Thoracic aorta (tissue), 2 donors: ENCODE data around the gene PARVB. TPM values are rescaled to one million over a fixed set of nuclear protein-coding genes. Genes with fewer than 3 reads are reported as not detected.

ENCODE experiments used
- ATAC-seq: fragments of 150-250 bp; one replicate; pipeline ENCODE4 v1.8.0; 2017; ENCODE audit warnings: low read depth; ENCODE audit not compliant: insufficient number of reproducible peaks, low FRiP score
- DNase-seq: peaks from one replicate; pipeline ENCODE4 v3.0.0-alpha.2; 2020; ENCODE audit warnings: low spot score
- H3K27ac ChIP-seq, 2 donors: fragments of 200-600 bp; sonication (generic); 1 replicate in 1 of 2; 2 replicates in 1 of 2; pipeline ENCODE4 v1.5.1; 2016; ENCODE audit warnings: mild to moderate bottlenecking in 2 of 2, moderate library complexity in 2 of 2
- H3K27me3 ChIP-seq: fragments of 200-600 bp; sonication (generic); replicated peaks from 2 replicates; pipeline ENCODE4 v1.6.0; 2016; ENCODE audit warnings: mild to moderate bottlenecking; ENCODE audit not compliant: insufficient read depth
- H3K36me3 ChIP-seq: fragments of 200-600 bp; sonication (generic); one replicate; pipeline ENCODE4 v1.5.1; 2016
- H3K4me1 ChIP-seq, 2 donors: fragments of 200-600 bp; sonication (generic); 1 replicate in 1 of 2; 2 replicates in 1 of 2; pipeline versions ENCODE4 v1.5.1 to v1.6.0; 2016; ENCODE audit warnings: low read depth in 2 of 2, mild to moderate bottlenecking in 1 of 2; ENCODE audit not compliant: control insufficient read depth in 1 of 2
- H3K4me3 ChIP-seq: fragments of 200-600 bp; sonication (generic); 2 replicates; pipeline ENCODE4 v1.5.1; 2016; ENCODE audit warnings: mild to moderate bottlenecking
- H3K9me3 ChIP-seq: fragments of 200-600 bp; sonication (generic); 2 replicates; pipeline ENCODE4 v1.5.1; 2016
- total RNA-seq, 2 donors: library from RNA; depleted of rRNA; stranded (reverse); fragments of >200 nt; gene quantifications; one replicate each; pipeline versions ENCODE4 v1.1.0 to v1.2.3, GENCODE V29; 2016
- TF ChIP-seq, protein P1 (sequence below): fragments of 200-600 bp; sonication (generic); IDR thresholded peaks from one replicate; pipeline ENCODE4 v1.5.1; 2019; ENCODE audit warnings: antibody characterized with exemption

Gene PARVB
- total RNA-seq, 2 donors from 2014 or later = 15.3 to 17.2 TPM

DNA sequence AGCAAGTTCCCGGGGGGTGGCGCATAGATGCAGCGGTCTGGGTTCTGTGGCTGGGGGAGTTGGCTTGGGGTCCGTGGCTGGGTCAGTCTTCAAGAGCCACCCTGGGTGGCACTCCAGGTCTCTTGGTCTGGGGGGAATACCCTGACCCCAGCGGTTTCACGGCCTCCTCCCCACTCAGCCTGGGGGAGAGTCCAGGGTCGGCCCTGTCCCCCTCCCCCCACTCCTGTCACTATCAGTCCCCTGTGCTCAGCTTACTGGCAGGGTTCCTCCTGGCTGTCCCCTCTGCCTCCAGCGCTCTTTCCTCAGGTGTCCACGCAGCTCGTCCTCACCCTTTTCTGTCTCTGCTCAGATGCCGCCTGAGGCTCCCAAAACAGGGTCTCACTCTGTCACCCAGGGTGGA lies 88.1 kb downstream of the PARVB start:
- no peak for DNase-seq
- no peak for ATAC-seq

DNA sequence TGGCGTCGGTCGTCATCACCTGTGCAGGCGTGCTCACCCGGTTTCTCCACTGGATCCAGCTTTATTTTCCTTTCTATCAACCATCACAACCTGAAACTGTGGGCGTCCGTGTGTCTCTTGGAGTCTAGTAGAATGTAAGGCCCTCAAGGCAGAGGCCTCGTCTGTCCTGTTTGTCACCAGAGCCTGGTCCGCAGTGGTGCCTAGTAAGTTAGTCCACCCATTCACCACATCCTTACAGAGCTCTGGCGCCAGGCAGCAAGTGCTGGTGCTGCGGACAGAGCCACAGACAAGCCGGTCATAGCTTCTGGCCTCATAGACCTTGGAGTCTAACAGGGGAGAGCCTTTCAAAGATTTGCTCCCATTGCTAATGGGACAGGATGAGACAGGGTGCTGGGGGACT lies 92.2 kb downstream of the PARVB start:
- Histone ChIP-seq H3K36me3 (no peaks in the 10 kb centered on the region), H3K9me3 (no peaks in the 10 kb centered on the region), H3K27me3 (no peaks in the 10 kb centered on the region), H3K4me1 (no peaks in the 10 kb centered on the region), H3K27ac (no peak overlapping the region), H3K4me3 (no peak overlapping the region)
- no peak for ATAC-seq
- DNase-seq = no peak
- TF ChIP-seq, protein P1, sequence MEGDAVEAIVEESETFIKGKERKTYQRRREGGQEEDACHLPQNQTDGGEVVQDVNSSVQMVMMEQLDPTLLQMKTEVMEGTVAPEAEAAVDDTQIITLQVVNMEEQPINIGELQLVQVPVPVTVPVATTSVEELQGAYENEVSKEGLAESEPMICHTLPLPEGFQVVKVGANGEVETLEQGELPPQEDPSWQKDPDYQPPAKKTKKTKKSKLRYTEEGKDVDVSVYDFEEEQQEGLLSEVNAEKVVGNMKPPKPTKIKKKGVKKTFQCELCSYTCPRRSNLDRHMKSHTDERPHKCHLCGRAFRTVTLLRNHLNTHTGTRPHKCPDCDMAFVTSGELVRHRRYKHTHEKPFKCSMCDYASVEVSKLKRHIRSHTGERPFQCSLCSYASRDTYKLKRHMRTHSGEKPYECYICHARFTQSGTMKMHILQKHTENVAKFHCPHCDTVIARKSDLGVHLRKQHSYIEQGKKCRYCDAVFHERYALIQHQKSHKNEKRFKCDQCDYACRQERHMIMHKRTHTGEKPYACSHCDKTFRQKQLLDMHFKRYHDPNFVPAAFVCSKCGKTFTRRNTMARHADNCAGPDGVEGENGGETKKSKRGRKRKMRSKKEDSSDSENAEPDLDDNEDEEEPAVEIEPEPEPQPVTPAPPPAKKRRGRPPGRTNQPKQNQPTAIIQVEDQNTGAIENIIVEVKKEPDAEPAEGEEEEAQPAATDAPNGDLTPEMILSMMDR = no peak

More for the DNA sequence above, 88.1 kb downstream of the PARVB start:
- no peaks in the 10 kb centered on the region for H3K36me3 ChIP-seq
- H3K9me3 ChIP-seq = no peaks in the 10 kb centered on the region
- TF ChIP-seq, protein P1 = no peak
- no peak overlapping the region for H3K27ac ChIP-seq
- no peaks in the 10 kb centered on the region for H3K27me3 ChIP-seq
- no peak overlapping the region for H3K4me3 ChIP-seq
- no peaks in the 10 kb centered on the region for H3K4me1 ChIP-seq

DNA sequence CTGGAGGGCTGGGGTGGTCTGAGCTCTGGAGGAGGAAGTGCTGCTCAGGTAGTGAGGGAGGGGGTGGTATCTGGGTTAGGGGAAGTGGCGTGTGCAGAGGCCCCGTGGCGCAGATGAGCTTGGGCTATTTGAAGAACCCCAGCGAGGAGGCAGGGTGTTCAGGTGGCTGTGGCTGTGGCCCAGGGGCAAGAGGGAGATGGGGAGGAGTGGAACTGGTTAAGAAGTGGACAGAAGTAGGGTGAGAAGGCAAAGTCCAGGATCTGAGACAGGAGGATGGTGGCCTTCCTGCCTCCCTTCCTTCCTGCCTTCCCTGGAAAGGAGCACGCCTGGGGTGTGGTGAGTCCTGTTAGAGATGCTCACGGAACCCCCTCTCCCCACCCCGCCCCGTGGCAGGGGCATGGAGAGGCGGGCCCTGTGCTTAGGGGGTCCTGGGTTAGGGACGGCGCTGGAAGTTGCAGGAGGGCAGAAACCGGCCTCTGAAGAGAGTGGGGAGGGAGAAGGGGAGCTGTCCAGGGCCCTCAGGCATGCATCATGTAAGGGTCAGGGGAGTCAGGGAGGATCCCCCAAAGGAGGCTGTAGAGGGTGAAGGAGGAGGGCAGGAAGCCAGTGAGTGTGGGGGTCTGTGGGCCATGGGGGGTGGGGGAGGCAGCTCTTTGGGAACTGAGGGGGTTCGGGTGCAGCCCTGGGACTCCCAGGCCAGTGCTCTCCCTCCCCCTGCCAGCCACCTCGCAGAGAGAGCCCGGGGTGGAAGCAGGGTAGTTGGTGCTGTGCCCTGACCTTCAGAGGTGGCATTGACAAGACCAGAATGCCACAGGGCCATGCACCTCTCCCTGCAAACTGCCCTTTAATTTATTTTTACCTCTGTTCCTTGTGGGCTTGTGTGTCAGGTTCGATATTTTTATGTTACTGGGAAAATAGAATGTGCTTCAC lies 92.9 kb downstream of the PARVB start:
- no peak for ATAC-seq
- no peak for DNase-seq

DNA sequence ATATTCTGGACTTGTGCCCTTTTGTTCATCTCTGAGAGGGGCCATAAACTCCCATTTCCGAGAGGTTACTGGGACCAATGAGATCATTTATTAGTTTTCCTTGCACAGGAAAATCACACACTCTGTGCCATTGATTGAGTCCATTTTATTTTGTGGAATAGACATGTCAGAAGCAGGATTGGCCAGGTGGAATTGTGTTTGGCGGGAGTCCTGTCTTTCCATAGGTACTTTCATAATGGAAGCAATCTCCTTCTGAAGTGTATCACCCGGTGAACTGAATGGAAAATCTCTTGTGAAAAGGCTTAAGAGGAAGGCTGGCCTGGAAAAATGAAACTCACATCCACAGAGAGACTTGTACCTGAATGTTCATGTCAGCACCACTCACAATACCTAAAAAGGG lies 93.6 kb downstream of the PARVB start:
- Histone ChIP-seq H3K4me3 (no peak overlapping the region), H3K4me1 (no peaks in the 10 kb centered on the region), H3K9me3 (no peaks in the 10 kb centered on the region), H3K27ac (no peak overlapping the region), H3K27me3 (no peaks in the 10 kb centered on the region), H3K36me3 (no peaks in the 10 kb centered on the region)
- no peak for ATAC-seq
- TF ChIP-seq, protein P1 = no peak
- DNase-seq = no peak

More for the DNA sequence above, 92.9 kb downstream of the PARVB start:
- TF ChIP-seq, protein P1 = no peak
- Histone ChIP-seq H3K4me3 (no peak overlapping the region), H3K4me1 (no peaks in the 10 kb centered on the region), H3K27ac (no peak overlapping the region), H3K9me3 (no peaks in the 10 kb centered on the region), H3K36me3 (no peaks in the 10 kb centered on the region), H3K27me3 (no peaks in the 10 kb centered on the region)

DNA sequence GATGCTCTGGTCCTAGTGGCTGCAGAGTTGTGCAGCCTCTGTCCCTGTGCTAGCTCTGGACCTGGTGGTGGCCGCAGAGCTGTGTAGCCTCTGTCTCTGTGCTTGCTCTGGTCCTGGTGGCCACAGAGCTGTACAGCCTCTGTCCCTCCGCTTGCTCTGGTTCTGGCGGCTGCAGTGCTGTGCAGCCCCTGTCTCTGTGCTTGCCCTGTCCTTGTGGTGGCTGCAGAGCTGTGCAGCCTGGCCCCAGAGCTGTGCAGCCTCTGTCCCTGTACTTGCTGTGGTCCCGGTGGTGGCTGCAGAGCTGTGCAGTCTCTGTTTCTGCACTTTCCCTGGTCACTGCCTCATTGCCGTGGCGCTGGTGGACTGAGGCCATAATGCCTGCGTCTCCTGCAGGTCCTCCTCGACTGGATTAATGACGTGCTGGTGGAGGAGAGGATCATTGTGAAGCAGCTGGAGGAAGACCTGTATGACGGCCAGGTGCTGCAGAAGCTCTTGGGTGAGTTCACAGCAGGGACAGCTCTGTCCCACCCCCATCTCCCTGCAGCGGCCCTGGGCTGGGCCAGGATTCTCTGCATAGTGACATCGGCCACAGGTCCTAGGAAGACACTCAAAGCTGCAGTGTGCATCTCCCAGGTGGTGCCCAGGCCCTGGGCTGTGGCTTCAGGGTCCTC lies 94.7 kb downstream of the PARVB start:
- TF ChIP-seq, protein P1 = no peak
- Histone ChIP-seq H3K9me3 (no peaks in the 10 kb centered on the region), H3K4me3 (no peak overlapping the region), H3K27me3 (no peaks in the 10 kb centered on the region), H3K36me3 (no peaks in the 10 kb centered on the region), H3K27ac (no peak overlapping the region), H3K4me1 (no peaks in the 10 kb centered on the region)
- ATAC-seq (no peak), DNase-seq (no peak)
